Neural progenitor cell (in vitro differentiated cells): ENCODE data around the gene CNTNAP2.

Experiments
- EZH2 ChIP-seq: fragments of 200-600 bp; sonication (generic); IDR thresholded peaks from 2 replicates; pipeline ENCODE4 v1.6.1; 2017; ENCODE audit warnings: antibody characterized with exemption, mild to moderate bottlenecking, moderate library complexity
- TF ChIP-seq, protein P1 (sequence below): fragments of 200-600 bp; sonication (generic); IDR thresholded peaks from 2 replicates; pipeline ENCODE4 v1.5.1; 2017; ENCODE audit warnings: antibody characterized with exemption, mild to moderate bottlenecking

- no peak for TF ChIP-seq EZH2
- TF ChIP-seq, protein P1, sequence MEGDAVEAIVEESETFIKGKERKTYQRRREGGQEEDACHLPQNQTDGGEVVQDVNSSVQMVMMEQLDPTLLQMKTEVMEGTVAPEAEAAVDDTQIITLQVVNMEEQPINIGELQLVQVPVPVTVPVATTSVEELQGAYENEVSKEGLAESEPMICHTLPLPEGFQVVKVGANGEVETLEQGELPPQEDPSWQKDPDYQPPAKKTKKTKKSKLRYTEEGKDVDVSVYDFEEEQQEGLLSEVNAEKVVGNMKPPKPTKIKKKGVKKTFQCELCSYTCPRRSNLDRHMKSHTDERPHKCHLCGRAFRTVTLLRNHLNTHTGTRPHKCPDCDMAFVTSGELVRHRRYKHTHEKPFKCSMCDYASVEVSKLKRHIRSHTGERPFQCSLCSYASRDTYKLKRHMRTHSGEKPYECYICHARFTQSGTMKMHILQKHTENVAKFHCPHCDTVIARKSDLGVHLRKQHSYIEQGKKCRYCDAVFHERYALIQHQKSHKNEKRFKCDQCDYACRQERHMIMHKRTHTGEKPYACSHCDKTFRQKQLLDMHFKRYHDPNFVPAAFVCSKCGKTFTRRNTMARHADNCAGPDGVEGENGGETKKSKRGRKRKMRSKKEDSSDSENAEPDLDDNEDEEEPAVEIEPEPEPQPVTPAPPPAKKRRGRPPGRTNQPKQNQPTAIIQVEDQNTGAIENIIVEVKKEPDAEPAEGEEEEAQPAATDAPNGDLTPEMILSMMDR = peak; percentile 14
These were observed 620.0 kb downstream of the CNTNAP2 start for GRCh38 chr7:146736446-146737190.
